MM.1S (cell line): ENCODE data around the gene PTS.

Experiments
- DNase-seq: peaks from one replicate; pipeline ENCODE4 v3.0.0-alpha.2; 2015
- H2AFZ ChIP-seq: fragments of 300-600 bp; sonication (generic); 2 replicates; pipeline ENCODE4 v1.6.0; 2016; ENCODE audit warnings: antibody characterized with exemption, low read length
- H3F3A ChIP-seq: fragments of 300-600 bp; sonication (generic); 2 replicates; pipeline ENCODE4 v1.6.1; 2016; ENCODE audit warnings: mild to moderate bottlenecking, antibody characterized with exemption, low read length, moderate library complexity, mixed read lengths; ENCODE audit not compliant: insufficient read depth
- H3K27ac ChIP-seq: fragments of 300-600 bp; sonication (generic); 2 replicates; pipeline ENCODE4 v1.5.1; 2016; ENCODE audit warnings: mild to moderate bottlenecking, low read length
- H3K27me3 ChIP-seq: fragments of 300-600 bp; sonication (generic); replicated peaks from 2 replicates; pipeline ENCODE4 v1.6.0; 2016; ENCODE audit warnings: low read length; ENCODE audit not compliant: insufficient read depth
- H3K36me3 ChIP-seq: fragments of 300-600 bp; sonication (generic); replicated peaks from 2 replicates; pipeline ENCODE4 v1.6.1; 2016; ENCODE audit warnings: mild to moderate bottlenecking, low read length, mixed read lengths; ENCODE audit not compliant: insufficient read depth
- H3K4me1 ChIP-seq: fragments of 300-600 bp; sonication (generic); 2 replicates; pipeline ENCODE4 v1.6.1; 2016; ENCODE audit warnings: low read length, mixed read lengths
- H3K4me2 ChIP-seq: fragments of 300-600 bp; sonication (generic); 2 replicates; pipeline ENCODE4 v1.6.0; 2016; ENCODE audit warnings: low read depth, low read length
- H3K4me3 ChIP-seq: fragments of 300-600 bp; sonication (generic); 2 replicates; pipeline ENCODE4 v1.5.1; 2016; ENCODE audit warnings: low read length, mixed read lengths
- H3K79me2 ChIP-seq: fragments of 300-600 bp; sonication (generic); 2 replicates; pipeline ENCODE4 v1.6.1; 2016; ENCODE audit warnings: mixed run types, low read length, mixed read lengths
- H3K9ac ChIP-seq: fragments of 300-600 bp; sonication (generic); 2 replicates; pipeline ENCODE4 v1.6.1; 2016; ENCODE audit warnings: low read length, mixed read lengths
- H3K9me2 ChIP-seq: fragments of 300-600 bp; sonication (generic); replicated peaks from 2 replicates; pipeline ENCODE4 v1.6.1; 2016; ENCODE audit warnings: mild to moderate bottlenecking, low read length, mixed read lengths; ENCODE audit not compliant: insufficient read depth
- H3K9me3 ChIP-seq: fragments of 300-600 bp; sonication (generic); replicated peaks from 2 replicates; pipeline ENCODE4 v1.6.1; 2016; ENCODE audit warnings: mild to moderate bottlenecking, low read length, mixed read lengths; ENCODE audit not compliant: insufficient read depth
- H4K20me1 ChIP-seq: fragments of 300-600 bp; sonication (generic); 2 replicates; pipeline ENCODE4 v1.6.1; 2016; ENCODE audit warnings: mild to moderate bottlenecking, low read length, moderate library complexity, mixed read lengths; ENCODE audit not compliant: insufficient read depth
- EZH2 ChIP-seq: fragments of 300-600 bp; sonication (generic); optimal IDR thresholded peaks from 2 replicates; pipeline ENCODE3; 2017; ENCODE audit warnings: low read depth, mild to moderate bottlenecking, antibody characterized with exemption, low read length, mixed read lengths
- EZH2phosphoT487 ChIP-seq: fragments of 300-600 bp; sonication (generic); IDR thresholded peaks from 2 replicates; pipeline ENCODE4 v1.6.1; 2018; ENCODE audit warnings: antibody characterized with exemption, low read length
- TF ChIP-seq, protein P1 (sequence below): fragments of 300-600 bp; sonication (generic); IDR thresholded peaks from 2 replicates; pipeline ENCODE4 v1.5.1; 2016; ENCODE audit warnings: antibody characterized with exemption, low read length, mixed read lengths

Gene PTS

DNA sequence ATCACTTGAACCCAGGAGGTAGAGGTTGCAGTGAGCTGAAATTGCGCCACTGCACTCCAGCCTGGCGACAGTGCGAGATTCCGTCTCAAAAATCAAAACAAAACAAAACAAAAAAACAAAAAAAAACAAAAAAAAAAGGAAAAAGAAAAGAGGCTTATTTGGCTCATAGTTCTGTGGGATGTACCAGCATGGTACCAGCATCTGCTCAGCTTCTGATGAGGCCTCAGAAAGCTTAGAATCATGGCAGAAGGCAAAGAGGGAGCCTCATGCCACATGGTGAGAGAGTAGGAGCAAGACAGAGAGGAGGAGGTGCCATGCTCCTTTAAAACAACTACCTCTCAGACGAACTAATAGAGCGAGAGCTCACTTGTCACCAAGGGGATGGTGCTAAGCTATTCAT is 10.6 kb upstream of the PTS start:
- Histone ChIP-seq H3K27me3 (no peaks in the 10 kb centered on the region), H3K9me3 (no peaks in the 10 kb centered on the region), H3K9ac (no peak overlapping the region), H3F3A (no peaks in the 10 kb centered on the region), H3K4me2 (no peak overlapping the region), H3K36me3 (no peaks in the 10 kb centered on the region), H3K9me2 (no peaks in the 10 kb centered on the region), H2AFZ (no peak overlapping the region), H3K79me2 (no peaks in the 10 kb centered on the region), H4K20me1 (no peaks in the 10 kb centered on the region), H3K4me1 (peaks cover 6% of the 10 kb centered on the region; the same call in 1 of the 2 replicates), H3K27ac (no peak overlapping the region), H3K4me3 (no peak overlapping the region)
- TF ChIP-seq EZH2 (no peak), EZH2phosphoT487 (no peak)
- TF ChIP-seq, protein P1, sequence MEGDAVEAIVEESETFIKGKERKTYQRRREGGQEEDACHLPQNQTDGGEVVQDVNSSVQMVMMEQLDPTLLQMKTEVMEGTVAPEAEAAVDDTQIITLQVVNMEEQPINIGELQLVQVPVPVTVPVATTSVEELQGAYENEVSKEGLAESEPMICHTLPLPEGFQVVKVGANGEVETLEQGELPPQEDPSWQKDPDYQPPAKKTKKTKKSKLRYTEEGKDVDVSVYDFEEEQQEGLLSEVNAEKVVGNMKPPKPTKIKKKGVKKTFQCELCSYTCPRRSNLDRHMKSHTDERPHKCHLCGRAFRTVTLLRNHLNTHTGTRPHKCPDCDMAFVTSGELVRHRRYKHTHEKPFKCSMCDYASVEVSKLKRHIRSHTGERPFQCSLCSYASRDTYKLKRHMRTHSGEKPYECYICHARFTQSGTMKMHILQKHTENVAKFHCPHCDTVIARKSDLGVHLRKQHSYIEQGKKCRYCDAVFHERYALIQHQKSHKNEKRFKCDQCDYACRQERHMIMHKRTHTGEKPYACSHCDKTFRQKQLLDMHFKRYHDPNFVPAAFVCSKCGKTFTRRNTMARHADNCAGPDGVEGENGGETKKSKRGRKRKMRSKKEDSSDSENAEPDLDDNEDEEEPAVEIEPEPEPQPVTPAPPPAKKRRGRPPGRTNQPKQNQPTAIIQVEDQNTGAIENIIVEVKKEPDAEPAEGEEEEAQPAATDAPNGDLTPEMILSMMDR: no peak
- no peak for DNase-seq

DNA sequence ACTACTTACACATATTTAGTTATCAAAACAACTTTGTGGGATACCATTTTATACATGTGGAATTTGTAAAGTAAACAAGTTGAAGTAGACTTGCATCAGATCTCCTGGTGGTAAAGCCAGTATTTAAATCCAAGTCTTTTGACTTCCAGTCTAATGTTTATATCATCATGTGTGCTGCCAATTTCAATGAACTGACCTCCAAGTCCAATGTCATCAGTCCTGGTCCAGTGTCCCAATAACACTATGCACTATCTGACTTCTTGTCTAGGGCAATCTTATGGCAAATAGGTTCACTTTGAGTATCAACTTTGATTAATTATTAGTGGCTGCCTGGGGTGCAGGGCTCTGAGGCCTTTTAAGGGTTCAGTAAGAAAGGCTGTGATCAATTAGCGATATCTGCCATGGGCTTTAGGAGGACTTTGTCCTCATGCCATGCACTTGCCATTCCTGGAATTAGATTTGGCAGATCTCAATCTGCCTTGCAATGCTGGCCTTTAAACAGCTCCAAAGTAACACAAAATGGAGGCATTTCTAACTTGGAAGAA is 9.6 kb upstream of the PTS start:
- TF ChIP-seq EZH2phosphoT487 (no peak), EZH2 (no peak)
- TF ChIP-seq, protein P1: no peak
- Histone ChIP-seq H3K27ac (no peak overlapping the region), H3K4me2 (no peak overlapping the region)

DNA sequence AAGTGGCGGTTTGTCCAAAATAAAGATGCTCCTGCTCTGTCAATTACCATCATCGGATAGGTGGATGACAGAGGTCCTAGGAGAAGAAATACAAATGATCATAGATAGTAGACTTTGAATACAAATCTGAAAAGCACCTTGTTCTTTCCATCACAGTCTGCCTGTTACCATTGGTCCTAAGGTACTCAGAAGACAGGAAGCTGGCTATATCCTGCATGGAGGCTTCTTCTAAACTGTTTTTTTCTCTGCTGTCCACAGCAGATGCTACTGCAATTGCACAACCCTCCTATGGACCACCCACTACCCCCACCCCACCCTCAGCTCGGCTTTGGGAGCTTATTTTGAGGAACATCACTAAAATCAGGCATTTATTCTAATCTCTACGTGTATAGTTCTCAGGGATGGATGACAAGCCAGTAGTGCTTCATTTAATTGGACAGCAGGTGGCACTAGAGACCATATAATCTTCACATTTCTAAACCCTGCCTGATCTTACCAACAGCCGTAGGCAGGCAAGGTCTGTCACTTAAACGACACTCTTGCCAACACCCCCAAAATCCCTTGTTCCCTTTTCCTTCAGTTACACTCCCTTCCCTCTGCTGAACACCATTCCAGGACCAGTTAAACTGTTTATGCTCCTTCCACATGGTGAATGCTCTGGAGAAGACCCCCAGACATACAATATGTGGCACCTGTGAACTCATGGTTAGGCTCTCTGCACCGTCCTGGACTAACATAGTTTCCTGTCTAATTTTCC is 6.6 kb upstream of the PTS start:
- H3K9me2 ChIP-seq: no peaks in the 10 kb centered on the region
- H3K27me3 ChIP-seq: no peaks in the 10 kb centered on the region
- H3K4me3 ChIP-seq: no peak overlapping the region
- H4K20me1 ChIP-seq: no peaks in the 10 kb centered on the region
- no peak overlapping the region for H2AFZ ChIP-seq
- no peak overlapping the region for H3K4me2 ChIP-seq
- H3F3A ChIP-seq: no peaks in the 10 kb centered on the region
- H3K9ac ChIP-seq: no peak overlapping the region
- TF ChIP-seq, protein P1: peak; percentile 69
- TF ChIP-seq EZH2: no peak
- TF ChIP-seq EZH2phosphoT487: no peak
- H3K27ac ChIP-seq: no peak overlapping the region
- no peaks in the 10 kb centered on the region for H3K9me3 ChIP-seq
- no peaks in the 10 kb centered on the region for H3K4me1 ChIP-seq
- no peaks in the 10 kb centered on the region for H3K79me2 ChIP-seq
- H3K36me3 ChIP-seq: no peaks in the 10 kb centered on the region
- DNase-seq: peak; percentile 66

More for the DNA sequence above, 9.6 kb upstream of the PTS start:
- H3K9me2 ChIP-seq: no peaks in the 10 kb centered on the region
- no peaks in the 10 kb centered on the region for H3K9me3 ChIP-seq
- H3K36me3 ChIP-seq: no peaks in the 10 kb centered on the region
- H3K4me1 ChIP-seq: no peaks in the 10 kb centered on the region
- H3F3A ChIP-seq: no peaks in the 10 kb centered on the region
- no peak overlapping the region for H3K9ac ChIP-seq
- no peaks in the 10 kb centered on the region for H3K27me3 ChIP-seq
- no peaks in the 10 kb centered on the region for H3K79me2 ChIP-seq
- no peak overlapping the region for H2AFZ ChIP-seq
- no peak for DNase-seq
- H3K4me3 ChIP-seq: no peak overlapping the region
- no peaks in the 10 kb centered on the region for H4K20me1 ChIP-seq
